CD4-positive, alpha-beta T cell treated with Interleukin-6 at 100 ng/mL for 8 hours (primary cell): ENCODE results near the gene CHCHD10.

Source experiments
- DNase-seq: peaks from one replicate; pipeline ENCODE4 v3.0.0-alpha.2; 2020; ENCODE audit warnings: mixed read lengths, low spot score

CHCHD10 gene

GRCh38 chr22:23767673-23768548 lies at the start of gene CHCHD10:
Gene CHCHD10 (minus strand): TSS chr22:23767972. CDS start chr22:23767874, 98 bp downstream.
- DNase-seq, result peak; percentile 70

- DNase-seq, result no peak
These were observed 49.4 kb upstream of the CHCHD10 start for GRCh38 chr22:23817146-23817545.

- no peak for DNase-seq
These were observed 48.6 kb upstream of the CHCHD10 start for GRCh38 chr22:23816156-23816976.

- DNase-seq, result no peak
These were observed 47.9 kb upstream of the CHCHD10 start for GRCh38 chr22:23815541-23816155.

GRCh38 chr22:23812378-23812777 lies 44.6 kb upstream of the CHCHD10 start:
- DNase-seq, result no peak

DNA sequence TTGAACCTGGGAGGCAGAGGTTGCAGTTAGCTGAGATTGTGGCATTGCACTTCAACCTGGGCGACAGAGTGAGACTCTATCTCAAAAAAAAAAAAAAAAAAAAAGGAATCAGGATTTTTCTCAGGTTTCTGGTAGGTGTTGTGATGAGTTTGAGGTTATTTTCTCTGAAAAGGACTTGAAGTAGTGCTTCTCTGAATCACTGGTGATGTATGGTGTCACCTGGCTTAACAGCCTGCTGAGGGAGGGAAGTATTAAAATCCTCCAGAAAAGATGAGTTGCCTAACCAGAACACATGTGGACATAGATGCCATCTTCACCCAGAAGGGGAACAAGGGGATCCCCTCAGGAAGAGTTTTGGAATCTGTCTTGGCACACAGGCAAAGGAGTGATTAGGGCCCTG lies 39.1 kb upstream of the CHCHD10 start:
- no peak for DNase-seq

DNA sequence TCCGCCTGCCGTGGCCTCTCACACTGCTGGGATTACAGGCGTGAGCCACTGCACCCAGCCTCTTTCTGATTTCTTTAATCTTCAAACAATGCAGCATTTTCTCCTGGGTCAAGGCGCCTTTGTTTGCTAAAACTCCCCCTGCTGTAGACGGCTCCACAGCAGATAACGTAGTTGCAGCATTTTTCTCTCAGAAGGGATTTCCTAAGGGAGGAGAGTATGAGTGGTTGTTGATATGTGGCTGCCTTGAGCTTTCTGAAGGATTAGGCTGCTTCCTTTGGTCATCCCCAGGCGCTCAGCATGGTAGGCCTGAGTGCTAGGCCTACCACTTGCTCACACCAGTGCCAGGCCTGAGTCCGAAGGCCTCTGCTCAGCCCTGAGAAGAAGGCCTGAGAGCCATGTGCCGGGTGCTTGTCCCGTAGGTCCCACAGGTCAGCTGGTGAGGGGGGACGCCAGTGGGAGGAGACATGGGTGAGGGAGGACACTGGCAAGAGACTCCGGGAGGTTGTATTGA lies 37.1 kb upstream of the CHCHD10 start:
- DNase-seq, result no peak

GRCh38 chr22:23803001-23803819 lies 35.4 kb upstream of the CHCHD10 start:
- DNase-seq, result no peak

DNA sequence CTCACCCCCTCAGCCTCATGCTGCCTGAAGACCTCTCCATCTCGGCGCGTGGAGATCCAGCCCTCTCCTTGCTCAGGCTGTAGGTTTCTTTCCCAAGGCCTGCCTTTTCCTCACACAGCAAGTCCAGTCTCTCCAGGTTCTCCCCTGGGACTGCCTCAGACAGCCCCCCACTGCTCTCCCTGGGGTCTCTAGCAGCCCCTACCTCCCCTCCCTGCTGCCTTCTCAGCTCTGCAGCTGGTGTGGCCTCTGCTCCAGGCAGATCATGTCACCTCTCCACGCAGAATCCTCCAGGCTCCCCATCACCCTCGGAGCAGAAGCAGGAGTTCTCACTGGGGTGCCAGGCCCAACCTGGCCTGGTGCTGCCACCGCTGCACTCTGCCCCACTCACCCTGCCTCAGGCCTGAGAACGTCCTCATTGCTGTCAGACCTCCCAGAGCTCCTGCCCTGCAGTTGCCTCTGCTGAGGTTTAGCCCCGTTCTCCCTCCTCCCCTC lies 34.2 kb upstream of the CHCHD10 start:
- no peak for DNase-seq

GRCh38 chr22:23801238-23801821 lies 33.6 kb upstream of the CHCHD10 start:
- no peak for DNase-seq

GRCh38 chr22:23800297-23801237 lies 32.8 kb upstream of the CHCHD10 start:
- DNase-seq, result no peak

GRCh38 chr22:23796461-23796860 lies 28.7 kb upstream of the CHCHD10 start:
- no peak for DNase-seq

GRCh38 chr22:23793326-23793725 lies 25.6 kb upstream of the CHCHD10 start:
- DNase-seq, result no peak

- DNase-seq, result no peak
These were observed 24.2 kb upstream of the CHCHD10 start for GRCh38 chr22:23791738-23792645.

DNA sequence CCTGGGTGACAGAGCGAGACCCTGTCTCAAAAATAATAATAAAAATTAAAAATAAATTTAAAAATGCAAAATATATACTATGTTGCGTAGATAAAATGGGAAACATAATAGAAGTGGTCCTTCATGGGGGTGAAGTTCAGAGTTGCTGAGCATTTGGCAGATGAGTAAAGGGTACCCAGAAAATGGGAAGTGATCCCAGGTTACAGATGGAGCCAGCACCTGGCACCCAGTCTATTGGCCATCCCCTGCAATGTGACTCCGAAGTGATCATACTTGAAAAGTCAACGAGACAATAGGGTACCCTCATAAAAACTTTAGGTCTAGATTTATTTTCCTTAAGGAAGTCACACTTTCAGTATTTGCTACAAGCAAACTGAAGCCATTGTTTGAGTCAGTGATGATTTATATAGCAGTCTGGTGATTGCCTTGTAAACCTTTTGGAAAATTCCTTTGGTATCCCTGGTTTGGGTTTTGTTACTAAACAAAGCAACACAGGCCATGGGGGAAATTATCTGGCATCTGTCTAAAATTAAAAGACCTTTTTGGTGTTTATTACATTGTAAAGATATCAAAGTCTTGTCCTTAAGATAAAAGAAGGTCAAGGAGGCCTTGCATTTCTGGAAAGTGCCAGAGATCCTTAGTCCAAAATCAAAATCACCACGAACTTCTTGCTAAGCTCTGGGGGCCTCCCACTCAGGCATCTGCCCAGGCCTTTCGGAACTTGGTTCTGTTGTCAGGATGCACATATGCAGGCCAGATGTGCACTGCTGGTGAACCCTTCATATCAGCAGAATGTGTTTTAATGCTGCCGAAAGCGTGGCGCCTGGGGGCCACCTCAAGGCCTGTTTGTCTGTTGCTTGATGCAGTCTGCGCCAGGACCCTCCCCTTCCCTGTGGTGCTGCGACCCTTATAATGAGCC lies 23.3 kb upstream of the CHCHD10 start:
- no peak for DNase-seq

GRCh38 chr22:23789638-23790037 lies 21.9 kb upstream of the CHCHD10 start:
- no peak for DNase-seq

GRCh38 chr22:23789121-23789520 lies 21.3 kb upstream of the CHCHD10 start:
- no peak for DNase-seq

GRCh38 chr22:23787910-23788309 lies 20.1 kb upstream of the CHCHD10 start:
- no peak for DNase-seq
